Measurements from ENCODE around the gene SMG5.

DNA sequence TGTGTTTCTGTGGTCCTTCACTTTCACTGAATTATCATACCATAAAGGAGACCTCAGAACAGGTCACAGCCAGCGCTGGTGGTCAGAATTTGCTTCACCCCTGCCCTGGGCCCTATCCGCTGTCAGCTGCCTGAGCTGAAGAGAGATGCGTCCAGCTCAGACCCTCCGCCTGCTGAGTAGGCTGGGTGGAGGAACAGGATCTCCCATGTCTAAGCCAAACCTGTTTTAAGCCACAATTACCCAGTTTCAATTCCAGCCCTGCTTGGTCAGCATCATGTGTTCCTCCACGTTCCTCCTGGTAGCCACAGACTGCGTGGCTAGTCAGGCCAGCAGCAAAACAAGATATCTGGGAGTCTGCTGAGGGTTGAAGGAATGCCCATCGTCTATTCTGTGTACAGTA lies 54.1 kb downstream of the SMG5 start:
- TF ChIP-seq PREB (CRISPR knock-in tag; IDR thresholded peaks at IDR 0.05; ENCODE audit: borderline replicate concordance), result no peak
- no peak for TF ChIP-seq CTCF (IDR thresholded peaks at IDR 0.05)
- TF ChIP-seq, protein P1, sequence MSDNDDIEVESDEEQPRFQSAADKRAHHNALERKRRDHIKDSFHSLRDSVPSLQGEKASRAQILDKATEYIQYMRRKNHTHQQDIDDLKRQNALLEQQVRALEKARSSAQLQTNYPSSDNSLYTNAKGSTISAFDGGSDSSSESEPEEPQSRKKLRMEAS (CRISPR knock-in tag; IDR thresholded peaks at IDR 0.05), result no peak
- TF ChIP-seq, protein P2, sequence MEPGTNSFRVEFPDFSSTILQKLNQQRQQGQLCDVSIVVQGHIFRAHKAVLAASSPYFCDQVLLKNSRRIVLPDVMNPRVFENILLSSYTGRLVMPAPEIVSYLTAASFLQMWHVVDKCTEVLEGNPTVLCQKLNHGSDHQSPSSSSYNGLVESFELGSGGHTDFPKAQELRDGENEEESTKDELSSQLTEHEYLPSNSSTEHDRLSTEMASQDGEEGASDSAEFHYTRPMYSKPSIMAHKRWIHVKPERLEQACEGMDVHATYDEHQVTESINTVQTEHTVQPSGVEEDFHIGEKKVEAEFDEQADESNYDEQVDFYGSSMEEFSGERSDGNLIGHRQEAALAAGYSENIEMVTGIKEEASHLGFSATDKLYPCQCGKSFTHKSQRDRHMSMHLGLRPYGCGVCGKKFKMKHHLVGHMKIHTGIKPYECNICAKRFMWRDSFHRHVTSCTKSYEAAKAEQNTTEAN (CRISPR knock-in tag; IDR thresholded peaks at IDR 0.05), result no peak
- TF ChIP-seq ATF3 (CRISPR knock-in tag; conservative IDR thresholded peaks at IDR 0.05), result no peak
- no peak for TF ChIP-seq NR2C2 (CRISPR knock-in tag; IDR thresholded peaks at IDR 0.05)
- no peak for TF ChIP-seq ELF4 (CRISPR knock-in tag; IDR thresholded peaks at IDR 0.05; ENCODE audit: low read depth)
- no peak for TF ChIP-seq ZNF416 (CRISPR knock-in tag; IDR thresholded peaks at IDR 0.05)

Measured in WTC11 (cell line).